ENCODE measurements around the gene PARD6A. TPM values are rescaled to one million over a fixed set of nuclear protein-coding genes. Genes with fewer than 3 reads are reported as not detected.

PARD6A gene
- total RNA-seq, 1 donor from 2014 or later, result 18.7 TPM

DNA sequence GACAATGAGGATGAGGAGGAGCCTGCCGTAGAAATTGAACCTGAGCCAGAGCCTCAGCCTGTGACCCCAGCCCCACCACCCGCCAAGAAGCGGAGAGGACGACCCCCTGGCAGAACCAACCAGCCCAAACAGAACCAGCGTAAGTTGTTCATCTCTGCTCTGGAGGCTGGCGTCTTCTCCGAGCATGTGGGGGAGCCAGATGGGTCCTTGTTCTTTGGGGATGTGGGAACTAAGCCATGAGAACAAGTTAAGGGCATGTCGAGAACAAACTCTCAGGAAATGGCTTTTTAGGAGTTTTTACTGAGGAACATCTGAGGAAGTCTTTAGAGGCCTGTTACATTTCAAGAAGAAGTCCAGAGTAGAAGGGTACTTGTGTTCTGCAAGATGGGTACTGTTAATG is 24.0 kb upstream of the PARD6A start:
- Mint-ChIP-seq H3K36me3 (ENCODE audit: unreplicated experiment) (no peaks in the 10 kb centered on the region), H3K9me3 (ENCODE audit: unreplicated experiment) (peaks cover 3% of the 10 kb centered on the region), H3K4me3 (ENCODE audit: unreplicated experiment) (no peak overlapping the region), H3K27ac (ENCODE audit: unreplicated experiment) (no peak overlapping the region), H3K4me1 (ENCODE audit: low read depth, unreplicated experiment) (no peaks in the 10 kb centered on the region), H3K27me3 (ENCODE audit: unreplicated experiment) (peaks cover 2% of the 10 kb centered on the region)
- DNase-seq, result no peak
- no peak for TF ChIP-seq CTCF (IDR thresholded peaks at IDR 0.05; ENCODE audit: partially characterized antibody, unreplicated experiment)

- no peak for DNase-seq
- H3K27ac Mint-ChIP-seq (ENCODE audit: unreplicated experiment), result no peak overlapping the region
These were observed 23.1 kb upstream of the PARD6A start for GRCh38 chr16:67637625-67638024.

GRCh38 chr16:67641779-67642708 is 18.7 kb upstream of the PARD6A start:
- TF ChIP-seq CTCF (IDR thresholded peaks at IDR 0.05; ENCODE audit: partially characterized antibody, unreplicated experiment), result no peak
- Mint-ChIP-seq H3K9me3 (ENCODE audit: unreplicated experiment) (peaks cover 6% of the 10 kb centered on the region), H3K27me3 (ENCODE audit: unreplicated experiment) (peaks cover 7% of the 10 kb centered on the region), H3K36me3 (ENCODE audit: unreplicated experiment) (no peaks in the 10 kb centered on the region), H3K4me3 (ENCODE audit: unreplicated experiment) (no peak overlapping the region), H3K4me1 (ENCODE audit: low read depth, unreplicated experiment) (no peaks in the 10 kb centered on the region), H3K27ac (ENCODE audit: unreplicated experiment) (no peak overlapping the region)
- no peak for DNase-seq

More at GRCh38 chr16:67637625-67638024, 23.1 kb upstream of the PARD6A start:
- peaks cover 3% of the 10 kb centered on the region for H3K9me3 Mint-ChIP-seq (ENCODE audit: unreplicated experiment)
- H3K27me3 Mint-ChIP-seq (ENCODE audit: unreplicated experiment), result peaks cover 2% of the 10 kb centered on the region
- no peaks in the 10 kb centered on the region for H3K36me3 Mint-ChIP-seq (ENCODE audit: unreplicated experiment)
- H3K4me1 Mint-ChIP-seq (ENCODE audit: low read depth, unreplicated experiment), result no peaks in the 10 kb centered on the region
- no peak overlapping the region for H3K4me3 Mint-ChIP-seq (ENCODE audit: unreplicated experiment)
- TF ChIP-seq CTCF (IDR thresholded peaks at IDR 0.05; ENCODE audit: partially characterized antibody, unreplicated experiment), result no peak

- H3K4me1 Mint-ChIP-seq (ENCODE audit: low read depth, unreplicated experiment), result no peaks in the 10 kb centered on the region
- H3K36me3 Mint-ChIP-seq (ENCODE audit: unreplicated experiment), result no peaks in the 10 kb centered on the region
- TF ChIP-seq CTCF (IDR thresholded peaks at IDR 0.05; ENCODE audit: partially characterized antibody, unreplicated experiment), result no peak
- H3K4me3 Mint-ChIP-seq (ENCODE audit: unreplicated experiment), result peak overlapping the region; percentile 15
- H3K27me3 Mint-ChIP-seq (ENCODE audit: unreplicated experiment), result peaks cover 7% of the 10 kb centered on the region
- no peak overlapping the region for H3K27ac Mint-ChIP-seq (ENCODE audit: unreplicated experiment)
- H3K9me3 Mint-ChIP-seq (ENCODE audit: unreplicated experiment), result peaks cover 6% of the 10 kb centered on the region
- no peak for DNase-seq
These were observed 16.7 kb upstream of the PARD6A start for GRCh38 chr16:67644038-67644437.
